K562 (cell line): ENCODE data around the gene PI4K2A. TPM values are rescaled to one million over a fixed set of nuclear protein-coding genes. Genes with fewer than 3 reads are reported as not detected.

Experiments used
- ADNP ChIP-seq: fragments of 200-800 bp; sonication (Bioruptor generic); IDR thresholded peaks from 2 replicates; pipeline ENCODE4 v1.6.1; 2016; ENCODE audit warnings: missing genetic modification characterization, missing compliant biosample characterization
- CAMTA2 ChIP-seq: fragments of 250-450 bp; sonication (Bioruptor Pico); conservative IDR thresholded peaks from 2 replicates; pipeline ENCODE4 v1.5.1; 2022
- CBFA2T2 ChIP-seq: fragments of 450-650 bp; conservative IDR thresholded peaks from 2 replicates; pipeline ENCODE4 v1.6.1; 2017; ENCODE audit warnings: mild to moderate bottlenecking
- CBX2 ChIP-seq: fragments of 200-600 bp; sonication (generic); IDR thresholded peaks from one replicate; pipeline ENCODE4 v1.6.1; 2012; ENCODE audit warnings: mild to moderate bottlenecking, low read length, inconsistent platforms; ENCODE audit not compliant: insufficient read depth, poor library complexity, severe bottlenecking
- GABPA ChIP-seq: fragments of 200-800 bp; sonication (Bioruptor generic); conservative IDR thresholded peaks from 2 replicates; pipeline ENCODE4 v1.6.1; 2016; ENCODE audit warnings: low read depth, missing genetic modification characterization, missing compliant biosample characterization
- GTF2F1 ChIP-seq: IDR thresholded peaks from 2 replicates; pipeline ENCODE4 v1.6.1; 2011; ENCODE audit warnings: low read depth, low read length, improper control_type of control experiment
- MAFF ChIP-seq: IDR thresholded peaks from 2 replicates; pipeline ENCODE4 v1.6.1; 2012; ENCODE audit warnings: low read length, improper control_type of control experiment
- NCOA6 ChIP-seq: fragments of 450-650 bp; IDR thresholded peaks from 2 replicates; pipeline ENCODE4 v1.6.1; 2017; ENCODE audit warnings: mild to moderate bottlenecking
- NEUROD1 ChIP-seq: fragments of 150-350 bp; IDR thresholded peaks from 2 replicates; pipeline ENCODE4 v1.6.1; 2014; ENCODE audit warnings: borderline replicate concordance, low read length, low read depth; ENCODE audit not compliant: partially characterized antibody
- POLR2AphosphoS5 ChIP-seq: IDR thresholded peaks from 2 replicates; pipeline ENCODE4 v1.6.1; 2011; ENCODE audit warnings: mild to moderate bottlenecking, low read depth, low read length, moderate library complexity; ENCODE audit not compliant: control insufficient read depth, insufficient read depth
- SNRNP70 ChIP-seq: fragments of 200-400 bp; formaldehyde crosslinking; optimal IDR thresholded peaks from 2 replicates; pipeline ENCODE3; 2017; ENCODE audit warnings: low read depth, low read length
- SOX6 ChIP-seq: fragments of 450-650 bp; IDR thresholded peaks from 2 replicates; pipeline ENCODE4 v1.6.1; 2014; ENCODE audit warnings: mild to moderate bottlenecking
- ZC3H8 ChIP-seq: fragments of 450-650 bp; IDR thresholded peaks from 2 replicates; pipeline ENCODE4 v1.6.1; 2017
- polyA plus RNA-seq, 8 experiments: library from polyadenylated mRNA; depleted of rRNA in 4 of 8; stranded (reverse) in 5 of 8; unstranded in 3 of 8; fragments of >200 nt; fragmentation: Nextera tagmentation in 2 of 8; fragmentation: Illumina TruSeq in 1 of 8; extraction: Ambion mirVana in 2 of 8; extraction: Trizol in 1 of 8; gene quantifications; 2 replicates each; pipeline versions ENCODE4 v1.2.1 to v1.2.3, GENCODE V29; 2011 to 2014; ENCODE audit warnings: inconsistent platforms in 1 of 8, missing spikeins in 1 of 8
- total RNA-seq, 7 experiments: library from RNA; depleted of rRNA in 6 of 7; stranded (reverse); fragments of >200 nt in 6 of 7; fragmentation: Illumina TruSeq in 2 of 7; extraction: Trizol in 2 of 7; gene quantifications; 2 replicates each; pipeline versions ENCODE4 v1.2.1 to v1.2.3, GENCODE V29; 2011 to 2021; ENCODE audit warnings: low replicate concordance in 1 of 7
- TF ChIP-seq, protein P1 (sequence below), 2 experiments: fragments of 450-650 bp; IDR thresholded peaks; 2 replicates each; pipeline ENCODE4 v1.6.1; 2016; ENCODE audit warnings: mild to moderate bottlenecking in 2 of 2, borderline replicate concordance in 1 of 2, low read depth in 1 of 2, moderate library complexity in 1 of 2
- TF ChIP-seq, protein P2 (sequence below): sonication (generic); formaldehyde crosslinking; IDR thresholded peaks from 2 replicates; pipeline ENCODE4 v1.8.1; 2022; ENCODE audit warnings: missing genetic modification reagents
- TF ChIP-seq, protein P3 (sequence below): fragments of 250-450 bp; sonication (Bioruptor Pico); IDR thresholded peaks from 2 replicates; pipeline ENCODE4 v1.5.0; 2020; ENCODE audit warnings: mild to moderate bottlenecking, borderline replicate concordance

The PI4K2A gene
- total and polyA plus RNA-seq, 9 of the 15 experiments (the other 6 are each of a cell fraction or from before 2014, with no cell fraction given): 4.4 to 28.4 (median 16.5) TPM

DNA sequence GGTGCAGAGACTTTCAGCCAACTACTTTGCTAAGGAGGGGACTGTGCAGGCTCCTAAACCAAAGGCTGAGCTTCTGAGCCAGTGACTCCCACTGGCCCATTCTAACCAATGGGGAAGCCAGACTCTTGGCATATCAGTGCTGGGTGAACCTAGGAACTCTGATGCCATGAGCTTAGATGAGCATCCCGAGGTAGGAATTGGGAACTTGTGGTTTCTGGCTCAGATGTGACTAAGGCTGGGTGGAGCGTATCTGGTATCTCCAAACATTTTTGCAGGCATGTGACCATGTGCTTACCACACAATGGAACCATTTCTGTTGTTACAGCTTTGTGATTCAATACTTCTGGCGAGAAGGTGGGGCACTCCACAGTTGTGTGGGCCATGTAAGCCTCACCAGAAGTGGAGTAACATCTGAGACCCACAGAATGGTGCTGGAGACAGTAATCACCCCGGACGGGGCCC, 49.1 kb downstream of the PI4K2A start (continued):
- TF ChIP-seq, protein P1, sequence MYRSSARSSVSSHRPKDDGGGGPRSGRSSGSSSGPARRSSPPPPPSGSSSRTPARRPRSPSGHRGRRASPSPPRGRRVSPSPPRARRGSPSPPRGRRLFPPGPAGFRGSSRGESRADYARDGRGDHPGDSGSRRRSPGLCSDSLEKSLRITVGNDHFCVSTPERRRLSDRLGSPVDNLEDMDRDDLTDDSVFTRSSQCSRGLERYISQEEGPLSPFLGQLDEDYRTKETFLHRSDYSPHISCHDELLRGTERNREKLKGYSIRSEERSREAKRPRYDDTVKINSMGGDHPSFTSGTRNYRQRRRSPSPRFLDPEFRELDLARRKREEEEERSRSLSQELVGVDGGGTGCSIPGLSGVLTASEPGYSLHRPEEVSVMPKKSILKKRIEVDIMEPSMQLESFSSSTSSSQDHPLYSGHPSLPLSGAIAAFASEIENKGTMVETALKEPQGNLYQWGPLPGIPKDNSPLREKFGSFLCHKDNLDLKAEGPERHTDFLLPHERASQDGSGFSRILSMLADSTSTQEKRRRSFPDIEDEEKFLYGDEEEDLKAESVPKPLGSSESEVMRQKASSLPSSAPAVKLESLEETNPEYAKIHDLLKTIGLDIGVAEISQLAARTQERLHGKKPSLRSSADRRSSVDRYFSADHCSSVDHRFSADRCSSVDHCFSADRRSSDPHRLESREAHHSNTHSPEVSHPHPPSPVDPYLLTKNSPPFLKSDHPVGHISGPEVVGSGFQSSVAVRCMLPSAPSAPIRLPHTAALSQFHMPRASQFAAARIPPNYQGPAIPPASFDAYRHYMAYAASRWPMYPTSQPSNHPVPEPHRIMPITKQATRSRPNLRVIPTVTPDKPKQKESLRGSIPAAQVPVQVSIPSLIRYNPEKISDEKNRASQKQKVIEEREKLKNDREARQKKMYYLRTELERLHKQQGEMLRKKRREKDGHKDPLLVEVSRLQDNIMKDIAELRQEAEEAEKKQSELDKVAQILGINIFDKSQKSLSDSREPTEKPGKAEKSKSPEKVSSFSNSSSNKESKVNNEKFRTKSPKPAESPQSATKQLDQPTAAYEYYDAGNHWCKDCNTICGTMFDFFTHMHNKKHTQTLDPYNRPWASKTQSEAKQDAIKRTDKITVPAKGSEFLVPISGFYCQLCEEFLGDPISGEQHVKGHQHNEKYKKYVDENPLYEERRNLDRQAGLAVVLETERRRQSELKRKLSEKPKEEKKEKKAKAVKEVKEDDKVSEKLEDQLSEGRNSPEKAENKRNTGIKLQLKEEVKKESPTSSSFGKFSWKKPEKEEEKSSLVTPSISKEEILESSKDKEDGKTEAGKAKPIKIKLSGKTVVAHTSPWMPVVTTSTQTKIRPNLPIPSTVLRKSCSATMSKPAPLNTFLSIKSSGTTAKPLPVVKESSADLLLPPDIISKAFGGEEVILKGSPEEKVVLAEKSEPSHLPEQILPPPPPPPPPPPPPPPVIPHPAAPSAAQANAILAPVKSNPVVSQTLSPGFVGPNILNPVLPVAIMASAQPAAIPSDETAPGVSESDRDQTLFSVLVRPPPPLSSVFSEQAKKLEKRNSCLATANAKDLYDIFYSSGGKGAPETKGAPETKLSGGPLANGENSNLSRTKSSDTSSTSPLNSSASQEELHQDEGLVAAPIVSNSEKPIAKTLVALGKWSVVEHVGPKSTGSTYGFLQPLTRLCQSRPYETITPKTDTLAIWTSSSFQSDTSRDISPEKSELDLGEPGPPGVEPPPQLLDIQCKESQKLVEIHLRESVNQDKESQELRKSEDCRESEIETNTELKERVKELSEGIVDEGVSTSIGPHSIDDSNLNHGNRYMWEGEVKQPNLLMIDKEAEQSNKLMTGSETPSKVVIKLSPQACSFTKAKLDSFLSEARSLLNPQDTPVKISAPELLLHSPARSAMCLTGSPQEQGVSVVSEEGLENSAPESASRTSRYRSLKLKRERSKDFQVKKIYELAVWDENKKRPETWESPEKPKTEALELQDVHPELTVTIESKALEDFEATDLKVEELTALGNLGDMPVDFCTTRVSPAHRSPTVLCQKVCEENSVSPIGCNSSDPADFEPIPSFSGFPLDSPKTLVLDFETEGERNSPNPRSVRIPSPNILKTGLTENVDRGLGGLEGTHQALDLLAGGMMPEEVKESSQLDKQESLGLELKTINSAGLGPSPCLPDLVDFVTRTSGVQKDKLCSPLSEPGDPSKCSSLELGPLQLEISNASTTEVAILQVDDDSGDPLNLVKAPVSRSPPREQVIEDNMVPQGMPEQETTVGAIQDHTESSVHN (IDR thresholded peaks at IDR 0.05; ENCODE audit: borderline replicate concordance in 1 of 2, low read depth in 1 of 2): no peak
- TF ChIP-seq CBFA2T2 (no peak), CAMTA2 (CRISPR knock-in tag) (no peak), ZC3H8 (no peak), GABPA (tag) (no peak), ADNP (tag) (no peak), SOX6 (peak; percentile 78), POLR2AphosphoS5 (no peak), CBX2 (no peak), NEUROD1 (no peak), NCOA6 (no peak), MAFF (no peak), SNRNP70 (no peak), GTF2F1 (no peak)
- TF ChIP-seq, protein P2, sequence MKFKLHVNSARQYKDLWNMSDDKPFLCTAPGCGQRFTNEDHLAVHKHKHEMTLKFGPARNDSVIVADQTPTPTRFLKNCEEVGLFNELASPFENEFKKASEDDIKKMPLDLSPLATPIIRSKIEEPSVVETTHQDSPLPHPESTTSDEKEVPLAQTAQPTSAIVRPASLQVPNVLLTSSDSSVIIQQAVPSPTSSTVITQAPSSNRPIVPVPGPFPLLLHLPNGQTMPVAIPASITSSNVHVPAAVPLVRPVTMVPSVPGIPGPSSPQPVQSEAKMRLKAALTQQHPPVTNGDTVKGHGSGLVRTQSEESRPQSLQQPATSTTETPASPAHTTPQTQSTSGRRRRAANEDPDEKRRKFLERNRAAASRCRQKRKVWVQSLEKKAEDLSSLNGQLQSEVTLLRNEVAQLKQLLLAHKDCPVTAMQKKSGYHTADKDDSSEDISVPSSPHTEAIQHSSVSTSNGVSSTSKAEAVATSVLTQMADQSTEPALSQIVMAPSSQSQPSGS (CRISPR knock-in tag): no peak
- TF ChIP-seq, protein P3, sequence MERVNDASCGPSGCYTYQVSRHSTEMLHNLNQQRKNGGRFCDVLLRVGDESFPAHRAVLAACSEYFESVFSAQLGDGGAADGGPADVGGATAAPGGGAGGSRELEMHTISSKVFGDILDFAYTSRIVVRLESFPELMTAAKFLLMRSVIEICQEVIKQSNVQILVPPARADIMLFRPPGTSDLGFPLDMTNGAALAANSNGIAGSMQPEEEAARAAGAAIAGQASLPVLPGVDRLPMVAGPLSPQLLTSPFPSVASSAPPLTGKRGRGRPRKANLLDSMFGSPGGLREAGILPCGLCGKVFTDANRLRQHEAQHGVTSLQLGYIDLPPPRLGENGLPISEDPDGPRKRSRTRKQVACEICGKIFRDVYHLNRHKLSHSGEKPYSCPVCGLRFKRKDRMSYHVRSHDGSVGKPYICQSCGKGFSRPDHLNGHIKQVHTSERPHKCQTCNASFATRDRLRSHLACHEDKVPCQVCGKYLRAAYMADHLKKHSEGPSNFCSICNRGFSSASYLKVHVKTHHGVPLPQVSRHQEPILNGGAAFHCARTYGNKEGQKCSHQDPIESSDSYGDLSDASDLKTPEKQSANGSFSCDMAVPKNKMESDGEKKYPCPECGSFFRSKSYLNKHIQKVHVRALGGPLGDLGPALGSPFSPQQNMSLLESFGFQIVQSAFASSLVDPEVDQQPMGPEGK: no peak
